Hepatocyte (in vitro differentiated cells): ENCODE measurements around the gene ACYP2. TPM values are rescaled to one million over a fixed set of nuclear protein-coding genes. Genes with fewer than 3 reads are reported as not detected.
A peak's percentile ranks its signal among the peaks of the same experiment; 100 is the strongest.

Experiments used
- DNase-seq: peaks from one replicate; pipeline ENCODE4 v3.0.0-alpha.2; 2016; ENCODE audit warnings: low spot score
- H2AFZ ChIP-seq: fragments of 200-600 bp; sonication (generic); 2 replicates; pipeline ENCODE4 v1.6.0; 2016; ENCODE audit warnings: antibody characterized with exemption, mild to moderate bottlenecking
- H3K27ac ChIP-seq: fragments of 200-600 bp; sonication (generic); 2 replicates; pipeline ENCODE4 v1.5.1; 2016; ENCODE audit warnings: mild to moderate bottlenecking
- H3K27me3 ChIP-seq: fragments of 200-600 bp; sonication (generic); 2 replicates; pipeline ENCODE4 v1.6.1; 2016
- H3K36me3 ChIP-seq: fragments of 200-600 bp; sonication (generic); replicated peaks from 2 replicates; pipeline ENCODE4 v1.5.1; 2016; ENCODE audit warnings: low read depth; ENCODE audit not compliant: insufficient read depth
- H3K4me1 ChIP-seq: fragments of 200-600 bp; sonication (generic); 2 replicates; pipeline ENCODE4 v1.5.1; 2016; ENCODE audit warnings: mild to moderate bottlenecking, moderate library complexity; ENCODE audit not compliant: insufficient read depth
- H3K4me2 ChIP-seq: fragments of 200-600 bp; sonication (generic); 2 replicates; pipeline ENCODE4 v1.6.0; 2016
- H3K4me3 ChIP-seq: fragments of 200-600 bp; sonication (generic); 2 replicates; pipeline ENCODE4 v1.5.1; 2016; ENCODE audit warnings: mild to moderate bottlenecking
- H3K79me2 ChIP-seq: fragments of 200-600 bp; sonication (generic); 2 replicates; pipeline ENCODE4 v1.6.0; 2017; ENCODE audit warnings: mild to moderate bottlenecking
- H3K9me2 ChIP-seq: fragments of 200-600 bp; sonication (generic); replicated peaks from 2 replicates; pipeline ENCODE4 v1.6.0; 2017; ENCODE audit warnings: mild to moderate bottlenecking; ENCODE audit not compliant: insufficient read depth
- H3K9me3 ChIP-seq: fragments of 200-600 bp; sonication (generic); 2 replicates; pipeline ENCODE4 v1.5.1; 2016; ENCODE audit warnings: low read depth, mild to moderate bottlenecking
- H4K20me1 ChIP-seq: fragments of 200-600 bp; sonication (generic); 2 replicates; pipeline ENCODE4 v1.6.0; 2016; ENCODE audit warnings: mild to moderate bottlenecking; ENCODE audit not compliant: insufficient read depth, poor library complexity, severe bottlenecking
- CTCF ChIP-seq: fragments of 200-600 bp; sonication (generic); IDR thresholded peaks from 2 replicates; pipeline ENCODE4 v1.5.1; 2016; ENCODE audit warnings: antibody characterized with exemption, mild to moderate bottlenecking; ENCODE audit not compliant: poor library complexity
- EZH2 ChIP-seq: fragments of 200-600 bp; sonication (generic); IDR thresholded peaks from 2 replicates; pipeline ENCODE4 v1.6.1; 2016; ENCODE audit warnings: antibody characterized with exemption, mild to moderate bottlenecking, borderline replicate concordance
- EZH2phosphoT487 ChIP-seq: fragments of 200-600 bp; sonication (generic); IDR thresholded peaks from one replicate; pipeline ENCODE4 v1.6.1; 2018; ENCODE audit warnings: antibody characterized with exemption, mild to moderate bottlenecking, low read depth, moderate library complexity; ENCODE audit not compliant: unreplicated experiment, severe bottlenecking
- WGBS: methylation state at CpG from one replicate; pipeline ENCODE4 v1.1.6; 2016; ENCODE audit warnings: low lambda C conversion rate; ENCODE audit errors: missing lambda C conversion rate; 5-methylcytosine and 5-hydroxymethylcytosine counted together
- polyA plus RNA-seq: library from polyadenylated mRNA; unstranded; fragments of >200 nt; fragmentation: Nextera tagmentation; extraction: Ambion mirVana; gene quantifications from 2 replicates; pipeline ENCODE4 v1.2.1, GENCODE V29; 2016
- total RNA-seq: library from RNA; depleted of rRNA; stranded (reverse); fragments of >200 nt; gene quantifications from 2 replicates; pipeline ENCODE4 v1.2.3, GENCODE V29; 2014

Gene ACYP2
- total and polyA plus RNA-seq, 2 experiments from 2014 or later = 22.5 to 30.9 TPM

- H3K36me3 ChIP-seq = no peaks in the 10 kb centered on the region
- 78% methylated on average over 3 of the region's 3 CpGs for WGBS
These were observed 34.4 kb downstream of the ACYP2 start for GRCh38 chr2:54149638-54150441.

GRCh38 chr2:54158311-54158710 is 42.9 kb downstream of the ACYP2 start:
- no peak overlapping the region for H3K4me3 ChIP-seq
- no peak overlapping the region for H3K4me2 ChIP-seq
- no peaks in the 10 kb centered on the region for H3K79me2 ChIP-seq
- H3K36me3 ChIP-seq = no peaks in the 10 kb centered on the region
- no peaks in the 10 kb centered on the region for H4K20me1 ChIP-seq
- no peak overlapping the region for H2AFZ ChIP-seq
- no peaks in the 10 kb centered on the region for H3K9me2 ChIP-seq
- H3K27ac ChIP-seq = no peak overlapping the region
- H3K4me1 ChIP-seq = no peaks in the 10 kb centered on the region
- peaks cover 3% of the 10 kb centered on the region for H3K9me3 ChIP-seq
- no peaks in the 10 kb centered on the region for H3K27me3 ChIP-seq
- no peak for TF ChIP-seq CTCF
- no peak for TF ChIP-seq EZH2phosphoT487
- TF ChIP-seq EZH2 = no peak
- no peak for DNase-seq
- 80% methylated on average over 6 of the region's 6 CpGs for WGBS

More at GRCh38 chr2:54149638-54150441, 34.4 kb downstream of the ACYP2 start:
- Histone ChIP-seq H3K79me2 (no peaks in the 10 kb centered on the region), H3K4me2 (no peak overlapping the region), H2AFZ (no peak overlapping the region), H3K9me3 (peaks cover 3% of the 10 kb centered on the region), H3K4me1 (no peaks in the 10 kb centered on the region), H3K9me2 (no peaks in the 10 kb centered on the region), H3K4me3 (no peak overlapping the region), H4K20me1 (no peaks in the 10 kb centered on the region), H3K27ac (no peak overlapping the region), H3K27me3 (no peaks in the 10 kb centered on the region)
- TF ChIP-seq EZH2 (no peak), EZH2phosphoT487 (no peak), CTCF (no peak)
- no peak for DNase-seq

GRCh38 chr2:54161660-54162424 is 46.4 kb downstream of the ACYP2 start:
- Histone ChIP-seq H3K4me1 (no peaks in the 10 kb centered on the region), H3K79me2 (no peaks in the 10 kb centered on the region), H3K9me3 (no peaks in the 10 kb centered on the region), H3K9me2 (no peaks in the 10 kb centered on the region), H3K27ac (no peak overlapping the region), H3K4me2 (no peak overlapping the region), H3K4me3 (no peak overlapping the region), H3K36me3 (no peaks in the 10 kb centered on the region), H2AFZ (no peak overlapping the region), H3K27me3 (no peaks in the 10 kb centered on the region), H4K20me1 (no peaks in the 10 kb centered on the region)
- TF ChIP-seq EZH2 = no peak
- peak; percentile 30 for TF ChIP-seq CTCF
- no peak for TF ChIP-seq EZH2phosphoT487
- no peak for DNase-seq
- WGBS = 69% methylated on average over 3 of the region's 3 CpGs
